ENCODE measurements around the gene ADARB2.

ADARB2 gene

DNA sequence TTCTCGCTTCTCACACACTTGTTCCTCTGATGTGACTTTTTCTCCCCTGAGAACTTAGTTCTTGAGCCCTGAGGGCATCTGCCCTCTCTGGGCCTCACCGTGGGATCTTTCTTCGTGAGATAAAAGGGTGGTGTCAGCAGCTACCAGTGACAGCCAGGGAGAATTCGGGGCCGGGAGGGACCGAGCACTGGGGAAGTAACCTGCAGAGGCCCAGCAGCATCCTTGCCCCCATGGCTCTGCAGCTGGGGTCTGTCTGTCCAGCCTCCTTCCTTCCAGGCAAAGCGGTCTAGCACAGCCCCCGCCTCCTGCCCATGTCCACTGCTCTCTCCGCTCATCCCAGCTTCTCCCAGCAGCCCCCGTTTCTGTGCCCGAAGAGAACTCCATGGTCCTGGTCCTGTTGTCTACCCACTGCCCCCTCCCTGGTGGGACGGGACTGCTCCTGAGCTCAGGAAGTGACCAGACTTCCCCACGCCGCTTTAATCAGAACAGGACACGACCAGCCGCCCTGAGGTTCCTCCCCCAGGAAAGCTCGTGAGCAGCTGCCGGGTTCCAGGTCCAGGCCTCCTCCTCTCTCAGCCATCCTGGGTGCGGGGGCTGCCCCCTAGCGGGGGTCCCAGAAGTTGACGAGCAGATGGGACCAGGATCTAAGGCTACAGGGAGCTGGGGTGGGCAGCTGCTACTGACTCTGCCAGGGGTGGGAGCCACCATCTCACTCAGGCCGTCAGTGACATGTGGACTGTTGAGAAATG, 493.7 kb downstream of the ADARB2 start:
- H3K4me3 ChIP-seq (ENCODE audit: control insufficient read depth, low read depth, low read length): no peak overlapping the region
- TF ChIP-seq CTCF (conservative IDR thresholded peaks at IDR 0.05; ENCODE audit: control insufficient read depth, insufficient read depth, low read depth, low read length): no peak
- no peak for DNase-seq (ENCODE audit: low read depth)

GRCh38 chr10:1242975-1243374, 494.4 kb downstream of the ADARB2 start:
- DNase-seq (ENCODE audit: low read depth): no peak
- H3K4me3 ChIP-seq (ENCODE audit: control insufficient read depth, low read depth, low read length): no peak overlapping the region
- TF ChIP-seq CTCF (conservative IDR thresholded peaks at IDR 0.05; ENCODE audit: control insufficient read depth, insufficient read depth, low read depth, low read length): no peak

GRCh38 chr10:1241973-1242935, 495.1 kb downstream of the ADARB2 start:
- DNase-seq (ENCODE audit: low read depth): no peak
- TF ChIP-seq CTCF (conservative IDR thresholded peaks at IDR 0.05; ENCODE audit: control insufficient read depth, insufficient read depth, low read depth, low read length): no peak
- no peak overlapping the region for H3K4me3 ChIP-seq (ENCODE audit: control insufficient read depth, low read depth, low read length)

- TF ChIP-seq CTCF (conservative IDR thresholded peaks at IDR 0.05; ENCODE audit: control insufficient read depth, insufficient read depth, low read depth, low read length): no peak
- H3K4me3 ChIP-seq (ENCODE audit: control insufficient read depth, low read depth, low read length): no peak overlapping the region
- DNase-seq (ENCODE audit: low read depth): no peak
Measured at GRCh38 chr10:1241322-1241890, 495.9 kb downstream of the ADARB2 start.

GRCh38 chr10:1240341-1240775, 497.0 kb downstream of the ADARB2 start:
- DNase-seq (ENCODE audit: low read depth): no peak
- TF ChIP-seq CTCF (conservative IDR thresholded peaks at IDR 0.05; ENCODE audit: control insufficient read depth, insufficient read depth, low read depth, low read length): no peak
- no peak overlapping the region for H3K4me3 ChIP-seq (ENCODE audit: control insufficient read depth, low read depth, low read length)

DNA sequence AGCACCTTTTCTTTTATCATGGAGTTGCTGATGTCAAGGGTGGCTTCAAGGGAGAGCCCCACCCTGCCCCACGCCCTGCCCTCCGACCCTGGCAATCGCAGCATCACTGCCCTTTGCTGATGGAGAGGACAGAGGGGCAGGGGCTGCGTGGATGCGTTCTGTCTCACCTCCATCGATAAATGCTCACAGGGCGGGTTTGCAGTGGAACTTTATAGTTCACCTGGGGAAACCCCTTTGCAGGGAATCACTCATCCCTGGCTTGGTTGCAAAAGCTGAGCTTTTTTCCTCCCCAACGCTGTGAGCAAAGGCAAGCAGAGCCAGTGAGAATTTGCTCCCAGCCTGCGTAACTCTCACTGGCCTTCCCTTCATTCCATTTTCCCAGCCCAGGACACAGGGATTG, 504.3 kb downstream of the ADARB2 start:
- no peak overlapping the region for H3K4me3 ChIP-seq (ENCODE audit: control insufficient read depth, low read depth, low read length)
- no peak for TF ChIP-seq CTCF (conservative IDR thresholded peaks at IDR 0.05; ENCODE audit: control insufficient read depth, insufficient read depth, low read depth, low read length)
- DNase-seq (ENCODE audit: low read depth): no peak

Measured in fibroblast of mammary gland (primary cell).